Measurements from ENCODE around the gene TTC22. TPM values are rescaled to one million over a fixed set of nuclear protein-coding genes. Genes with fewer than 3 reads are reported as not detected.

Gene TTC22
- total RNA-seq, 2 experiments from 2014 or later = 6.9 to 8.6 TPM

DNA sequence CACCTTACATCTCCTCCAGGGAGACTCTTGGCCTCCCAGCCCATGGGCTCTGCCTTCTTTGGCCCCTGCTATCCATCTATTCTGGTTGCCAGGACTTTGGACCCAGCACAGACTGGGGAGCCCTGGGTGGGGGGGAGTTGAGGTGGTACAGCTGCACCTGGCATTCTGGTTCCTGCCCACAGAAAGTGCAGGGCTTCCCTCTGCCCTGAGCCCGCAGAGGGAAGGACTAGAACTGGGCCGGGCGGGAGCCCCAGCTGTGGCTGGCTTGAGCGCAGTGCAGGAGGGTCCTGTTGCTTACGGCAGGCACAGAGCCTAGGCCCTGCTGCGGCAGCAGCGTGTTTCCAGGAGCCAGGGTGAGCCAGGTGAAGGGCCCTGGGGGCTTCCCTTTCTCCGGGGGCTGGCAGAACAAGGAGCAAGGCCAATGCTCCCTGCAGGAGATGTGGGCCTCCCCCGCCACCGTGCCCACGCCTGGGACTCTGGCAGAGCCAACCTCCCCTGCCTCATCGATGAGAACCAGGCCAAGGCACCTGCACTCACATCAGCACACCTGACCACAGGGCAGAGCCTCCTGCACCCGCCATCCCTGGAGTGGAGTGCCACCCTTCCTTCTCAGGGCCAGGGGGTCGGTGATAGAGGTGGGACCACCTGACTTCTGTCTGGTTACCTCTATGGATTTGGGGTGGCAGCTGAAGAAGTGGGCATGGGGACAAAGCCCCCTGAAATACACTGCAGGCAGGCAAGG lies 52.9 kb downstream of the TTC22 start:
- H3K4me1 Mint-ChIP-seq (ENCODE audit: low read depth) = no peaks in the 10 kb centered on the region
- no peak overlapping the region for H3K27ac Mint-ChIP-seq
- H3K36me3 Mint-ChIP-seq (ENCODE audit: low read depth) = no peaks in the 10 kb centered on the region
- no peaks in the 10 kb centered on the region for H3K27me3 Mint-ChIP-seq (ENCODE audit: low read depth)
- intact Hi-C loops (cut with micrococcal nuclease) = no loop called here
- no peak overlapping the region for H3K4me3 Mint-ChIP-seq
- no peaks in the 10 kb centered on the region for H3K9me3 Mint-ChIP-seq
- DNase-seq = no peak
- CTCF ChIA-PET = interaction anchor here (1.0 kb wide), 1 partner anchor 21 kb away, joined by 3 read pairs; no protein-coding TSS in a partner anchor

DNA sequence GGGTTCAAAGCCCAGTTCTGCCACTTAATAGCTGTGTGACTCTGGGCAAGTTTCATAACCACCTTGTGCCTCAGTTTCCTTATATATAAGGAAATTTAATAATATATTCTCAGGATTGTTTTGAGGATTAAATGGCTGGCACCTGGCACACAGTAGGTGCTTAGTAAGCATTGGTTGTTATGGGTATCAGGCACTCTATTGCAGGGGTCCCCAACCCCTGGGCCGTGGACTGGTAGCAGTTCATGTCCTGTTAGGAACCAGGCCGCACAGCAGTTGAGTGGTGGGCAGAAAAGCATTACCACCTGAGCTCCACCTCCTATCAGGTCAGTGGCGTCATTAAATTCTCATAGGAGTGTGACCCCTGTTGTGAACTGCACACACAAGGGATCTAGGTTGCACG lies 55.3 kb downstream of the TTC22 start:
- Mint-ChIP-seq H3K4me1 (ENCODE audit: low read depth) (no peaks in the 10 kb centered on the region), H3K36me3 (ENCODE audit: low read depth) (peaks cover 10% of the 10 kb centered on the region), H3K27ac (no peak overlapping the region), H3K27me3 (ENCODE audit: low read depth) (no peaks in the 10 kb centered on the region), H3K9me3 (no peaks in the 10 kb centered on the region), H3K4me3 (no peak overlapping the region)
- intact Hi-C loops (cut with micrococcal nuclease) = no loop called here
- CTCF ChIA-PET = no interaction called here
- no peak for DNase-seq

DNA sequence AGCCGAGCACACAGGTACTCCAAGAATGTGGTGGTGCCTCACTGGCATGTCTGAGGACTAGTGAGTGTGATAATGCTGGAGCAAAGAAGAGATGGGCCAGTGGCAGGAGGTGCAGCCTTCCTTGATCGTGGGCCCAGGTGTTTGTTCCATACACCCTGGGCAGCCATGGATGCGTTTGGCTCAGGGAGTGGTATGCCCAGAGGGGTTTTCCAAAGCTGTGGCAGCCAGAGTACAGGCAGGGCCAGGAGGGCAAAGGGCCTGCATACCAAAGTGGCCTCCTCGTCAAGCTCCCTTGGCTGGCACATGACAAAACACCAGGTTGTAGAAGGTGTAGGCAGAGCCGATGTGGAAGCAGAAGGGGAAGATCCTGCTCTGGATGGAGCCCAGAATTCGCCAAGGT lies 55.8 kb downstream of the TTC22 start:
- H3K36me3 Mint-ChIP-seq (ENCODE audit: low read depth) = peaks cover 10% of the 10 kb centered on the region
- no peaks in the 10 kb centered on the region for H3K4me1 Mint-ChIP-seq (ENCODE audit: low read depth)
- CTCF ChIA-PET = interaction anchor here (0.7 kb wide), 1 partner anchor 26 kb away, joined by 3 read pairs; no protein-coding TSS in a partner anchor
- H3K27me3 Mint-ChIP-seq (ENCODE audit: low read depth) = no peaks in the 10 kb centered on the region
- DNase-seq = no peak
- intact Hi-C loops (cut with micrococcal nuclease) = no loop called here
- H3K9me3 Mint-ChIP-seq = no peaks in the 10 kb centered on the region
- H3K4me3 Mint-ChIP-seq = no peak overlapping the region
- no peak overlapping the region for H3K27ac Mint-ChIP-seq

DNA sequence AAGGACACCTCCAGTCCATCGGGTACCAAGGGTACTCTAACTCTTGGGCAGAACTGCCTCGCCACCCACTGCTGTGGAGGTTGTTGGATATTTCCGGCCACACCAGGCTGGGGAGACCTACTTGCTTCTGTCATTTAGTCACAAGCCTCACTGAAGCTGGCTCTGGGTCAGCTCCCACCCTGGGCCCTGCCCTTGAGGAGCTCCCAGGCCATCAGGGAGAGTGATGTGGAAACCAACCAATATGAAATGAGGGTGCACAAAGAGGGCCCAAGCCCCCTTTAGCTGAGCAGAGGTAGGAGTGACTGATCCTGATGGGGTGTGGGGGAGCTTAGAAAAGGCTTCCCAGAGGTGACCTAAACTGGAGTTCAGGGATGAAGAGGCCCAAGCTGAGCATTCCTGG lies 56.4 kb downstream of the TTC22 start:
- Mint-ChIP-seq H3K27ac (no peak overlapping the region), H3K27me3 (ENCODE audit: low read depth) (no peaks in the 10 kb centered on the region), H3K4me1 (ENCODE audit: low read depth) (no peaks in the 10 kb centered on the region), H3K36me3 (ENCODE audit: low read depth) (peaks cover 10% of the 10 kb centered on the region), H3K9me3 (no peaks in the 10 kb centered on the region), H3K4me3 (no peak overlapping the region)
- intact Hi-C loops (cut with micrococcal nuclease) = no loop called here
- CTCF ChIA-PET = interaction anchor here (0.7 kb wide), 1 partner anchor 25 kb away, joined by 3 read pairs; no protein-coding TSS in a partner anchor
- no peak for DNase-seq

DNA sequence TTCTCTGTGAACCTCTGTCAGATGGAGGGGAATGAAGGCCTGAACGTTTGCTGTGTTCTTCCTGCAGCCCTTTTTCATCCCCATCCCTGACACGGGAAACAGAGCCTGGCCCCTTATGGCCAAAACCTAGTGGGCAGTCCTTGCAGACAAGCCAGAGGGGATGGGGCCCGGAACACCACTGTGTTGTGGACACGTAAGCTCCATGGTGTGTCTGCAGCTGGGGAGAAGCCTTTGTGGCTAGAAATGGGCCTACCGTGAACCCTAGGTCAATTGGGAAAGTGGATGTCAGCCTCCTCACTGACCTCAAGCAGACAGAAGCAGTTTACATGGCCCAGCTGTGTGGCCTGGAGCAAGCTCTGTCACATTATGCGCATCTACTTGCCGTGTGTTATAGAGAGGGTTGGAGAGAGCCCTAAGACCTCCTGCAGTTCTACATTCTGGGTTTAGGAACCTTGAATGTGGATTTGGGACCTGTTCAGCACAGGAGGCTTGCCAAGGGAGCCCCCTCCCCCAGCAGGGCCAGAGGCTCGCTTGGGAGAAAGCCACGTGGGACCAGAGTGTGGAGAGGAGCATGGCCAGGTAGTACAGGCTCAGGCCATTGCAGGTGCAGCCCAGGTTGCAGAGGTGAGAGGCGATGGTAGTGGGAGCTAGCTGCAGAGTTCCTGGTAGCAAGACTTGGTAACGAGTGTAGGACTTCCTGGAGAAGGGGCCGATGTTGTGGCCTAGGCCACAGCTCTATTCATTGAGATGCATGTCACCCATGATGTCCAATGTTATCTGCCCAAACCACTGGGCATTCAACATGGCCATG lies 57.5 kb downstream of the TTC22 start:
- Mint-ChIP-seq H3K9me3 (no peaks in the 10 kb centered on the region), H3K4me1 (ENCODE audit: low read depth) (no peaks in the 10 kb centered on the region), H3K36me3 (ENCODE audit: low read depth) (peaks cover 16% of the 10 kb centered on the region), H3K27me3 (ENCODE audit: low read depth) (no peaks in the 10 kb centered on the region), H3K4me3 (no peak overlapping the region), H3K27ac (no peak overlapping the region)
- intact Hi-C loops (cut with micrococcal nuclease) = no loop called here
- no peak for DNase-seq
- CTCF ChIA-PET = no interaction called here

DNA sequence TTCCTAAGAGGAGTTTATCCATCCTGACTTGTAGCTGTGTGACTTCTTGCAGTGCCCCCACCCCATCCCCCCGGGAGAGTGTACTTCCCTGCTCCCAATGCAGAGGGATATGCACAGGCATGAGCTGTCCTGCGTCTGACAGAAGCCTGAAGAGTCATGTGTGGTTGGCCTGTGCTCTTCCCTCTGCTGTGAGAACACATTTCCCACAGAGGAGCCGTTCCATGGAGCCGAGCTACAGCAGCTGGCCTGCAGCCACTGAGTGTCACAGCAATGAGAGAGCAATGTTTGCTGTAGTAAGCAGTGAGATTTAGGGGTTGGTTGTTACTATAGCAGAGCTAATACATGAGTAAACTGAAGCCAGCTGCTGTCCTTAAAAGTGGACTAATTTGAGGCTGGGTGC lies 58.8 kb downstream of the TTC22 start:
- CTCF ChIA-PET = no interaction called here
- Mint-ChIP-seq H3K36me3 (ENCODE audit: low read depth) (peaks cover 23% of the 10 kb centered on the region), H3K9me3 (no peaks in the 10 kb centered on the region), H3K4me1 (ENCODE audit: low read depth) (no peaks in the 10 kb centered on the region), H3K4me3 (no peak overlapping the region), H3K27ac (no peak overlapping the region), H3K27me3 (ENCODE audit: low read depth) (no peaks in the 10 kb centered on the region)
- no peak for DNase-seq
- intact Hi-C loops (cut with micrococcal nuclease) = no loop called here

DNA sequence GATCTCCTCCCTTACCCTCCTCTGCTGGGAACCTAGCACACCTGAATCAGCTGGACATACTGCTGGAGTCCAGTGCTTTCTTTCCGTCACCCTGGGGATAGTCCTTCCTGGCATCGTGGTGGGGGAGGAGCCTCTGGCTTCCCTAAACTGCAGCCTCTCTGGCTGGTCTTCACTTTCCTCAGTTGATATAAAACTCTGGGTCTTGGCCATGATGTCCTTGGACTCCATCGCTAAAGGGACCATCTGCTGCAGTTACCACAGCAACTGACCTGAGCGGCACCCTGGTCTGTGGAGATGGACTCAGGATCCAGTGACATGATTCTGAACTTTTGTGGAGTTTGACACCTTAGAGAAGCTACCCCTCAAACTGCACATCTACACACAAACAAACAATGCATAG lies 59.6 kb downstream of the TTC22 start:
- Mint-ChIP-seq H3K36me3 (ENCODE audit: low read depth) (peaks cover 29% of the 10 kb centered on the region), H3K27me3 (ENCODE audit: low read depth) (no peaks in the 10 kb centered on the region)

DNA sequence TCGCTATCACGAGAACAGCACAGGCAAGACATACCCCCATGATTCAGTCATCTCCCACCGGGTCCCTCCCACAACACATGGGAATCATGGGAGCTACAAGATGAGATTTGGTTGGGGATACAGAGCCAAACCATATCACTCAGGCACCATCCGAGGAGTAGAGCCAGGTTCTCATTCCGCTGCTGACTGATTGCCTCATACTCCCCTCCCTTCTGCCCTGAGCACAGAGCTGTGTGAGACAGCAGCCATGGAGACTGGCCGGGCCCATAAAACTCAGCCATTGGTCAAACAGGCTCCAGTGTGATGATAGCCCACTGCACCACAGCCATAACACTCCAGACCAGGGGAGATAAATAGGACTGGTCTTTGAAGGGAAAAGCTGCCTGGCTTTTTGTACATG lies 62.9 kb downstream of the TTC22 start:
- peaks cover 39% of the 10 kb centered on the region for H3K36me3 Mint-ChIP-seq (ENCODE audit: low read depth)
- CTCF ChIA-PET = no interaction called here
- H3K4me1 Mint-ChIP-seq (ENCODE audit: low read depth) = no peaks in the 10 kb centered on the region
- H3K4me3 Mint-ChIP-seq = no peak overlapping the region
- H3K27ac Mint-ChIP-seq = no peak overlapping the region
- DNase-seq = no peak
- H3K27me3 Mint-ChIP-seq (ENCODE audit: low read depth) = no peaks in the 10 kb centered on the region
- no peaks in the 10 kb centered on the region for H3K9me3 Mint-ChIP-seq
- intact Hi-C loops (cut with micrococcal nuclease) = no loop called here

More for the DNA sequence above, 59.6 kb downstream of the TTC22 start:
- DNase-seq = no peak
- H3K27ac Mint-ChIP-seq = no peak overlapping the region
- CTCF ChIA-PET = no interaction called here
- no peaks in the 10 kb centered on the region for H3K9me3 Mint-ChIP-seq
- intact Hi-C loops (cut with micrococcal nuclease) = no loop called here
- H3K4me1 Mint-ChIP-seq (ENCODE audit: low read depth) = no peaks in the 10 kb centered on the region
- no peak overlapping the region for H3K4me3 Mint-ChIP-seq

DNA sequence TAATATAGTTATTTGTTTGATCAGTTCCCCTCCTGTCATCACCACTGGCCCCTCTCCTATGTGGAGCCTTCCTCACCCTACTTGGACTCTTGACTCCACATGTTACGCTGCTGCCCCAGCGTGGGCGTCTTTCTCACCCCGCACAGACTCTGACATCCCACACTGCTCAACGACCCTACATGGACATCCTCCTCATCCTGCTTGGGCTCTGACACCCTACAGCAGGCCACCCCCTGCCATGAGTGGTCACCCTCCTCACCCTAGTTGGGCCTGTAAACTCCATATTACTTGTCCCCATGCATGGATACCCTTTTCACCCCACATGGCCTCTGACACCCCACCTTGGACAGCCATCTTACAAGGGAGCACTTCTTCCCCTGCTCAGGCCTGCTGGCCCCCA lies 64.4 kb downstream of the TTC22 start:
- intact Hi-C loops (cut with micrococcal nuclease) = no loop called here
- H3K4me1 Mint-ChIP-seq (ENCODE audit: low read depth) = no peaks in the 10 kb centered on the region
- no peaks in the 10 kb centered on the region for H3K9me3 Mint-ChIP-seq
- no peak for DNase-seq
- no peak overlapping the region for H3K4me3 Mint-ChIP-seq
- CTCF ChIA-PET = no interaction called here
- H3K27ac Mint-ChIP-seq = no peak overlapping the region
- peaks cover 36% of the 10 kb centered on the region for H3K36me3 Mint-ChIP-seq (ENCODE audit: low read depth)
- no peaks in the 10 kb centered on the region for H3K27me3 Mint-ChIP-seq (ENCODE audit: low read depth)

Other genes starting within 250 kb of the TTC22 start
- gene FAM151A, start 177.8 kb downstream of the TTC22 start, total RNA-seq = not detected
- under 1 TPM; 0.07 to 0.10 TPM for gene MROH7, start 159.5 kb downstream of the TTC22 start, total RNA-seq
- 10 to 100 TPM; 26.3 to 30.2 TPM for gene TTC4, start 85.5 kb downstream of the TTC22 start, total RNA-seq
- 1 to 10 TPM; 3.0 to 3.1 TPM for gene PARS2, start 36.8 kb downstream of the TTC22 start, total RNA-seq
- 10 to 100 TPM; 56.3 to 64.8 TPM for gene DHCR24, start 85.9 kb upstream of the TTC22 start, total RNA-seq
- not detected for gene TMEM61, start 179.3 kb upstream of the TTC22 start, total RNA-seq
- gene BSND, start 197.6 kb upstream of the TTC22 start, total RNA-seq = not detected
- gene PCSK9, start 238.2 kb upstream of the TTC22 start, total RNA-seq = not detected